Gastroesophageal sphincter (tissue), 4 donors: Measurements from ENCODE around the gene ZNF592. TPM values are rescaled to one million over a fixed set of nuclear protein-coding genes. Genes with fewer than 3 reads are reported as not detected.

Experiments
- ATAC-seq: fragments of 150-250 bp; one replicate; pipeline ENCODE4 v1.9.1; 2016; ENCODE audit warnings: mild to moderate bottlenecking, moderate library complexity
- H3K27ac ChIP-seq, 4 donors: fragments of 200-600 bp; sonication (generic) in 3 of 4; 1 replicate in 3 of 4; 2 replicates in 1 of 4; pipeline ENCODE4 v1.5.1; 2016 to 2019
- H3K27me3 ChIP-seq: fragments of 200-600 bp; sonication (generic); one replicate; pipeline ENCODE4 v1.5.1; 2019
- H3K36me3 ChIP-seq, 2 donors: fragments of 200-600 bp; sonication (generic); one replicate each; pipeline ENCODE4 v1.5.1; 2019; ENCODE audit warnings: control low read depth in 1 of 2
- H3K4me1 ChIP-seq, 3 donors: fragments of 200-600 bp; sonication (generic); 1 replicate in 2 of 3; 2 replicates in 1 of 3; pipeline ENCODE4 v1.5.1; 2016 to 2019; ENCODE audit warnings: control low read depth in 2 of 3
- H3K4me3 ChIP-seq, 2 donors: fragments of 200-600 bp; sonication (generic); one replicate each; pipeline ENCODE4 v1.5.1; 2019; ENCODE audit warnings: mild to moderate bottlenecking in 1 of 2, moderate library complexity in 1 of 2
- H3K9me3 ChIP-seq, 3 donors: fragments of 200-600 bp; sonication (generic); one replicate each; pipeline ENCODE4 v1.5.1; 2017 to 2019; ENCODE audit warnings: control low read depth in 2 of 3
- CTCF ChIP-seq, 4 experiments: fragments of 200-600 bp in 2 of 4; fragments of 450-650 bp in 2 of 4; sonication (generic) in 1 of 4; IDR thresholded peaks; one replicate each; pipeline ENCODE4 v1.5.1; 2017 to 2019; ENCODE audit warnings: antibody characterized with exemption in 4 of 4, mild to moderate bottlenecking in 2 of 4, moderate library complexity in 2 of 4
- EP300 ChIP-seq: sonication (generic); formaldehyde crosslinking; IDR thresholded peaks from one replicate; pipeline ENCODE4 v1.6.1; 2017; ENCODE audit warnings: antibody characterized with exemption, mild to moderate bottlenecking
- POLR2A ChIP-seq, 2 donors: fragments of 450-650 bp; IDR thresholded peaks; one replicate each; pipeline ENCODE4 v1.6.1; 2017; ENCODE audit warnings: antibody characterized with exemption in 2 of 2, mild to moderate bottlenecking in 2 of 2, moderate library complexity in 1 of 2
- POLR2AphosphoS5 ChIP-seq: sonication (generic); formaldehyde crosslinking; IDR thresholded peaks from one replicate; pipeline ENCODE4 v1.6.1; 2017; ENCODE audit warnings: antibody characterized with exemption
- WGBS, 2 donors: methylation state at CpG; one replicate each; pipeline ENCODE4 v1.1.5; 2018; ENCODE audit warnings: low coverage in 1 of 2; 5-methylcytosine and 5-hydroxymethylcytosine counted together
- total RNA-seq, 4 donors: library from RNA; depleted of rRNA; stranded (reverse); fragments of >200 nt; gene quantifications; one replicate each; pipeline ENCODE4 v1.1.0, GENCODE V29; 2016

The ZNF592 gene
- total RNA-seq, 4 donors from 2014 or later = 15.7 to 26.0 (median 19.1) TPM

GRCh38 chr15:84736375-84736774 lies 12.0 kb upstream of the ZNF592 start:
- no peaks in the 10 kb centered on the region for H3K9me3 ChIP-seq
- no peak for ATAC-seq
- no peak overlapping the region for H3K27ac ChIP-seq
- H3K27me3 ChIP-seq = no peaks in the 10 kb centered on the region
- 85 to 96% methylated on average over 4 of the region's 5 CpGs for WGBS, 2 donors
- H3K4me1 ChIP-seq = no peaks in the 10 kb centered on the region
- H3K36me3 ChIP-seq = no peaks in the 10 kb centered on the region
- H3K4me3 ChIP-seq = no peak overlapping the region
- TF ChIP-seq POLR2AphosphoS5 = no peak
- no peak for TF ChIP-seq POLR2A (IDR thresholded peaks at IDR 0.05)
- TF ChIP-seq CTCF (IDR thresholded peaks at IDR 0.05) = no peak
- no peak for TF ChIP-seq EP300

- no peaks in the 10 kb centered on the region for H3K27me3 ChIP-seq
- no peaks in the 10 kb centered on the region for H3K9me3 ChIP-seq
- 69 to 88% methylated on average over 1 to 2 of the region's 2 CpGs for WGBS, 2 donors
- no peaks in the 10 kb centered on the region for H3K4me1 ChIP-seq
- no peak overlapping the region for H3K4me3 ChIP-seq
- no peak for TF ChIP-seq POLR2A (IDR thresholded peaks at IDR 0.05)
- no peak for TF ChIP-seq POLR2AphosphoS5
- no peak for TF ChIP-seq CTCF (IDR thresholded peaks at IDR 0.05)
- no peak for TF ChIP-seq EP300
- no peak for ATAC-seq
- H3K27ac ChIP-seq = no peak overlapping the region
- no peaks in the 10 kb centered on the region for H3K36me3 ChIP-seq
These were observed 11.4 kb upstream of the ZNF592 start for GRCh38 chr15:84737005-84737404.

GRCh38 chr15:84740691-84741090 lies 7.7 kb upstream of the ZNF592 start:
- Histone ChIP-seq H3K4me1 (peaks cover 0 to 14% (median 0%) of the 10 kb centered on the region in 3 donors), H3K9me3 (no peaks in the 10 kb centered on the region), H3K36me3 (no peaks in the 10 kb centered on the region), H3K27ac (no peak overlapping the region), H3K27me3 (no peaks in the 10 kb centered on the region), H3K4me3 (no peak overlapping the region)
- WGBS, 2 donors = 63% methylated on average over 4 of the region's 4 CpGs; no CpG with 5 or more reads in 1 of the 2 donors
- no peak for ATAC-seq
- TF ChIP-seq CTCF (IDR thresholded peaks at IDR 0.05) (no peak), POLR2AphosphoS5 (no peak), POLR2A (IDR thresholded peaks at IDR 0.05) (no peak), EP300 (no peak)

GRCh38 chr15:84741121-84741520 lies 7.3 kb upstream of the ZNF592 start:
- Histone ChIP-seq H3K4me1 (peaks cover 0 to 17% (median 0%) of the 10 kb centered on the region in 3 donors), H3K4me3 (no peak overlapping the region), H3K27ac (no peak overlapping the region), H3K27me3 (no peaks in the 10 kb centered on the region), H3K9me3 (no peaks in the 10 kb centered on the region), H3K36me3 (no peaks in the 10 kb centered on the region)
- ATAC-seq = no peak
- WGBS, 2 donors = 94 to 100% methylated on average over 2 of the region's 2 CpGs
- TF ChIP-seq POLR2A (IDR thresholded peaks at IDR 0.05) = no peak
- TF ChIP-seq EP300 = no peak
- TF ChIP-seq CTCF (IDR thresholded peaks at IDR 0.05) = no peak
- no peak for TF ChIP-seq POLR2AphosphoS5

GRCh38 chr15:84747416-84748273 lies 747 bp upstream of the ZNF592 start:
- 0% methylated on average over 2 to 14 of the region's 46 CpGs for WGBS, 2 donors
- Histone ChIP-seq H3K9me3 (no peaks in the 10 kb centered on the region), H3K27me3 (no peaks in the 10 kb centered on the region), H3K27ac (peak overlapping the region; percentile 72 to 99 (median 94)), H3K36me3 (no peaks in the 10 kb centered on the region), H3K4me1 (peaks cover 0 to 61% (median 16%) of the 10 kb centered on the region in 3 donors), H3K4me3 (peak overlapping the region; percentile 42 to 65)
- ATAC-seq = peak; percentile 75
- TF ChIP-seq EP300 (no peak), POLR2AphosphoS5 (peak; percentile 50), POLR2A (IDR thresholded peaks at IDR 0.05) (peak; percentile 49 to 66)
